Fibroblast of lung (primary cell): ENCODE data around the gene WDSUB1.

Experiments used
- CTCF ChIP-seq, 2 donors: IDR thresholded peaks in 1 of 2; conservative IDR thresholded peaks in 1 of 2; 1 replicate in 1 of 2; 2 replicates in 1 of 2; pipeline ENCODE4 v1.5.1; 2011 to 2012; ENCODE audit warnings: low read length in 2 of 2, control low read depth in 1 of 2, inconsistent platforms in 1 of 2, low read depth in 1 of 2, mild to moderate bottlenecking in 1 of 2
- EZH2 ChIP-seq: IDR thresholded peaks from 2 replicates; pipeline ENCODE4 v1.5.1; 2012; ENCODE audit warnings: low read length, control low read depth, mild to moderate bottlenecking; ENCODE audit errors: missing control alignments

GRCh38 chr2:159317392-159318088 lies 31.0 kb upstream of the WDSUB1 start:
- TF ChIP-seq EZH2, result no peak
- TF ChIP-seq CTCF (conservative IDR thresholded peaks at IDR 0.05 in 1 of 2, IDR thresholded peaks at IDR 0.05 in 1 of 2; ENCODE audit: low read depth in 1 of 2, low read length in 2 of 2), result no peak
